CD4-positive, alpha-beta T cell treated with Interleukin-12 subunit alpha and Interleukin-12 subunit beta, for 1 hour (primary cell): ENCODE results near the gene MOK.
"Not testable (repeated sequence)": the region's sequence is repeated elsewhere in the genome, so short reads cannot be mapped to it uniquely, and the experiment has no call there.

Experiments used
- DNase-seq: peaks from one replicate; pipeline ENCODE4 v3.0.0-alpha.2; 2020

Gene MOK

DNA sequence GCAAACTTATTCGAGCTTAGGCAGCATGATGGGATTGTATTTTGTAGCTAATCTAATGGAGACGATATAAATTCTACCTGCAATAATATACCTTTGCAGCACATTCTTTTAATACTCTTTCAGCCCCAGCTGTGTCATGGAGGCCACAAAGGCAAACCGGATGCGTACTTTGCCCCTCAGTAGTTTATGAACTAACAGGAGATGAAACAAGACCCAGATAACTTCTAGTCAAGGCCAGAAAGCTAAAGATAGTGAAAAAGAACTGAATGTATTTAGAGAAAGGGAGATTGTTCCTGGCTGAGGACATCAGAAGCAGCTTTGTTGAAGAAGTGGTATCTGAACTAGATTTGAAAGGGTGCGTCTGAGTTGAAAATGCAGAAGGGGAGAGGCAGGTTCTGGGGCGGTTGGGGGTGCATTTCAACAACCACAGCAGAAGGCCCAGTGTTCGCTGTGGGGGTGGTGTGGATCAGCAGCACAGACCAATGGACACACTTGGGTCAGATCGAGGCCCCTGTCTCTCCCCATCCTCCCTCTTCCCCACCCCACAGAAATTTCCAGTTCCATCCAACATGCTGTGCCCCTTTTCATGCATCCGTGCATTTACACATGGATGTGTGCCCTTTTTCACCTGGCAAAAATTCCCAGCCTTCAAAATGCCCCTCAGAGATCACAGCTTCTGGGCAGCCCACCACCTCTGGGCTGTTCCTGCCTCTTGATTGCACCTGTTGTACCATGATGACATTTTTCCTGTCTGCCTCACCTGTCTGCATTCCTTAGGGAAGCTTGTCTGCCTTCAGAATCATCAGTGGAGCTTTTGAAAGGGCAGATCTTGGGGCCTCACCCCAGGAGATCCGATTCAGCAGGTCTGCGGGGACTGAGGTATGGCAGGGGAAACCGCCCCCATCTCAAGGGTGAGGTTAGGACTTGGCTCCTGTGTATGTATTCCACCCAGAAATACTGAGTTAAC lies 16.8 kb upstream of the MOK start:
- DNase-seq, result no peak

DNA sequence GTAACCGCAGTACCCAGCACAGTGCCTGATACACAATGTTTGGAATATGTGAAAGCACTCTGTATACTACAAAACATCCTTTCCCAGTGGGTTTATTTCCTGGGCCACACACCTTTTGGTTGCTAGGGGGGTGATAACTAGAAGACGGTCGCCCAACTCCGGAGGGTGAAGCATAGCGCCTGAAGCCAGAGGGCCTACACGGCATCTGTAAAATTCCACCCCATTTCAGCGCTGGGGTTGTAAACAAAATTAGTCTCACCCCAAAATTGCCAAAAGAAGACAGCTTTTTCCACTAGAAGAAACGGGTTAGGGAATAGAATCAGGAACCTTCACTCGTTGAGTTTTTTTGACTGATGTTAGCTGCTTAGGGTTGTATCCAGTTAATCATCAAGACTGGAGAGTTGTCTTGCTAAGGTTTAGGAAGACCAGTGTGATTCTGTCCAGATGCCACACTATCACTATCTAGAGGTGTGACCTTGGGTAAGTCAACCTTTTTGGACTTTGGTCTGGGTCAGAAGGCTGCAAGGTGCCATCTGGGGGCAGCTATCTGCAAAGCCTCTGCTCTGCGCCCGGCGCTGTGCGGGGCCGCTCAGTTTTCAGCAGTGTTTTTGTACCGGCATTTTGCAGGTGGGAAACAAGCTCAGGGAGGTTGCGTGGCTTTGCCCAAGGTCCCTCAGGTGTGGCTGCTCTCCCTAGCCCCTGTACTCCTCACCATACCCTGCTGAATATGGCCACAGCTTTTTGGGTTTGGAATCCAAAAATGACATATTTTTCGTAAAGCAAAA lies 15.9 kb upstream of the MOK start:
- no peak for DNase-seq

GRCh38 chr14:102320033-102320660 lies 15.2 kb upstream of the MOK start:
- DNase-seq, result peak; percentile 56

DNA sequence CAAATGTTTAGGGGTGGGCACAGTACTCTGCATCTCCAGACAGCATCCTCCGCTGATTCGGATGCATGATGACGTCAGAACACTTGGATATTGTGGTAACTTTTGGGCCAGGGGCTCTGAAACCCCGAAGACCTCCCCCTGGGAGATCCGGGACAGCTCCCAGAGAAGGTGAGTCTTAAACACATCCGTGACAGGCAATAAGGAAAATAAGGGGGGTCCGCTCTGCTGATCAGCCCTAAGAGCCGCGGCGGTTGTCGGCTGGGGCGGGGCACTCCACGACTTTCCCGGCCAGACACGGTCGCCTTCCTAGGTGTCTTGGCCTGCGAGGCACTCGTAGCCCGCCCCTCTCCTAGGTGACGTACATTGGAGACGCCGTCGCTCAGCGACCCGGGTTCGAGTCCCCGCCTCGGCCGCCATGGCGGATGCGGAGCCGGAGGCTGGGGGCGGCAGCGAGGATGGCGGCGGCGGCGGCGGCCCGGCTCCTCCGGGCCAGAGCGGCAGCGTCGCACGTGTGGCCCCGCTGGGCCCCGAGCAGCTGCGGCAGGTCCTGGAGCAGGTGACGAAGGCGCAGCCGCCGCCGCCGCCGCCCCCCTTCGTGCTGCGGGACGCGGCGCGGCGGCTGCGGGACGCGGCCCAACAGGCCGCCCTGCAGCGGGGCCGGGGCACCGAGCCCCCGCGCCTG lies 14.5 kb upstream of the MOK start, which contains the start of gene ZNF839:
Gene ZNF839, plus strand, starts transcription at position 396 of the 682 bp plus-strand sequence. Its CDS starts 20 bp downstream, at position 416.
- peak; percentile 94 for DNase-seq

- DNase-seq, result no peak
Measured at GRCh38 chr14:102318781-102319276, 13.9 kb upstream of the MOK start.

DNA sequence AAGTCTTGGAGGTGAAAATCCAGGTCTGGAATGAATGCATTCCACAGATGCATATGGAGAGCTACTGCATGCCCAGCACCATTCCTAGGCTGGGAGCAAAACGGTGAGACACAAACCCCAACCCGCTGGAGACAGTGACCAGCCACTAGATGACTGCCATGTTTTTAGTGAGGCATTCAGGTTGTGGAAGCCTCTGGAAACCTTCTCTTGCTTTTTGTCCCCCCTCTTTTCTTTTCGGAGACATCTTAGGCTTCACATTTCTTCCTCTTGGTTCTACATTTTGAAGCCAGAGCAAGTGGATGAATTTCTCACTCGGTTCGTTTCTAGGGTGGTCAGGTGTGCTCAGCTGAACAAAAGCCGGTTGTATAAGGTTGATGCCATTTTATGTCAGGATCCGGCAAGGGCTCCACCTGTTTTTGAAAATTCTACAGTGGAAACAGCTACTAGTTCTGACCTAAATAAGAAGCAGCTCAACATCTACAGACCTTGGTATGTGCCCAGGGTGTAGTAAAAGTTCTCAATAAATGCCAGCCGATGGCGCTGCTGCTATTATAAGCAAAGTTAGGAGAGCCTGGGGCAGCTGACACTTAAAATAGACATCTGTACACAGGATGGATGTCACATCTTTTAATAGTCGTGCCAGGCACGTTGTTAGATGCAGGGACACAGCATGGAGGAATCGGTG lies 12.7 kb upstream of the MOK start:
- DNase-seq, result peak; percentile 40

GRCh38 chr14:102316743-102317563 lies 12.0 kb upstream of the MOK start:
- DNase-seq, result peak; percentile 95

- peak; percentile 58 for DNase-seq
Measured at GRCh38 chr14:102316338-102316742, 11.4 kb upstream of the MOK start.

- no peak for DNase-seq
Measured at GRCh38 chr14:102315121-102315520, 10.2 kb upstream of the MOK start.

DNA sequence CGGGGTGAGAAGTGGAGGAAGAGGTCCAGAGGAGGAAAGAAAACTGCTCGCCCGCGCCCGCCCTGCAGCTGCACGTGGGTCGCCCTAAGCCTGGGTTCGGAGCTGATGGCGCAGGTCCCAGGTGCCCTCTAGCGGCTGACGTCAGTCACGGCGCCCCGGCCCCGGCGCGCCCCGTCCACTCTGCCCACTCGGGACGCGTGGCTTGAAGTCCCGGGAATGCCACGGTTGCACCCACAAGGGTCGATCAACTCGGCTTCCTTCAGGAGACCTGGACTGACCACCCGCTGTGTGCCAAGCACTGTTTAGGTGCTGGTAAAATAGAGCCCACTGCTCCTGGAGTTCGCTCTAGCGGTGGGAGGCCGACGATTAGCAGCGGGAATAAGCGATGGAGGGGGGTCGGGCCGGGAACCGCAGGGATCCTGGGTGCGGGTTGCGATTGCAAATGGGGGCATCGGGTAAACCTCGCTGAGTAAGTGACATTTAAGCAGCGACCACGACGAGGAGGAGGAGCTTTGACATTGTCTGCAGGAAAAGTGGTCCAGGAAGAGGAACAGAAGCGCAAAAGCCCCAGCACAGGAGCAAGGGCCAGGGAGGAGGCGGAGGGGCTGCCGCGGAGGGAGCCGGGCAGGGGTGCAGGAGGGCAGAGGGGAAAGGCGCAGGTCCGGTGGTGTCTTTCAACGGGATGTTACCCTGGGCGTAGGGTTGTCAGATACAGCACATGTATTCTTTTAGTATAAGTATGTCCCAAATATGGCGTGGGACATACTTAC lies 9.5 kb upstream of the MOK start:
- peak; percentile 85 for DNase-seq

- no peak for DNase-seq
Measured at GRCh38 chr14:102303664-102304063, 1.3 kb downstream of the MOK start.

GRCh38 chr14:102298303-102299070 lies 6.5 kb downstream of the MOK start:
- DNase-seq, result not testable (repeated sequence)

GRCh38 chr14:102297436-102298170 lies 7.4 kb downstream of the MOK start:
- DNase-seq, result no peak

GRCh38 chr14:102295270-102295669 lies 9.7 kb downstream of the MOK start:
- no peak for DNase-seq

DNA sequence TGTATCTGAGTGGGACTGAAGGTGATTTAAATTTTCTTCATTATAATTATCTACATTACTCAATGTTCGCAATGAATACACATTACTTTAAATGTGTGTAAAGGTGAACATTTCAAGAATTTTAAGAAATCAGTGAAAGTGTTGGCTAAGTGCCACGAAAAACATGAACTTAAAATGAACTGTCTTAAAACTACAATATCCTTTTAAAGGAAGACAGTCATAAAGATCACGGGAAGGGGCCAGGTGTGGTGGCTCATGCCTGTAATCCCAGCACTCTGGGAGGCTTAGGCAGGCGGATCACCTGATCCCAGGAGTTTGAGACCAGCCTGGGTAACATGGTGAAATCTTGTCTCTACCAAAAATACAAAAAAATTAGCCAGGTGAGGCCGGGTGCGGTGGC lies 11.2 kb downstream of the MOK start:
- no peak for DNase-seq

DNA sequence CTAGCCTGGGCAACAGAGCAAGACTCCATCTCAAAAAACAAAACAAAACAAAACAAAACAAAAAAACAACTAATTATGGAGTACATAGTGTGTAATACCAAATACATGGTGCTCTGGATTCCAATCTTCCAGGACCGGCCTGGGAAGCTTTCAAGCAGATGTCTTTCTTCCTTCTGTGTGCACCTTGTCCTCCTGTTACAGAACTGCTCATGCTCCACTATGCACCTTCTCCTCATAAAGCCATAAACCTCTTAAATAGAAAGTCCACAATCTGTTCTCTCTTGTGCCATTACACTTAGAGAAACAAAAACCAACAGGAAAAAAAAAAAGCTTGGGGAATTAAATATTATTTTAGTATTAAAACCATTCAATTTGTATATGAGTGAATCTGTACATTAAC lies 12.5 kb downstream of the MOK start:
- no peak for DNase-seq

GRCh38 chr14:102288139-102288538 lies 16.8 kb downstream of the MOK start:
- DNase-seq, result no peak

DNA sequence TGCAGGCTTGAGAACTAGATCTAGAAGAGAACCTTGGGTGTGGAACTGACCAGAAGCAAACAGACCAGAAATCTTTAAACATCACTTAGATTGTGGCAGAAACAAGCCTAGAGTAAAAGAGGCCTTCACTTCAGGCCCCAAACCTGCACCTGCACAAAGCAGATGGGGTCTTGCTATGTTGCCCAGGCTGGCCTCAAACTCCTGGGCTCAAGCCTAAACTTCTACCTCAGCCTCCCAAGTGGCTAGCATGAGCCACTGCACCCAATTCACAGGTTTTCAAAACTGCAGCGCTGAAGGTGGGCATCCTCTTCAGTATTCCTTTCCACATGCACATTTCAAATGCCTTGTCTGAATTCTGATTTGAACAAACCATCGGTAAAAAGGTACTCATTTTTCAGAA lies 19.9 kb downstream of the MOK start:
- DNase-seq, result no peak
